Tibial nerve (tissue), 4 donors: Measurements from ENCODE around the gene RELL2. TPM values are rescaled to one million over a fixed set of nuclear protein-coding genes. Genes with fewer than 3 reads are reported as not detected.
A peak's percentile ranks its signal among the peaks of the same experiment; 100 is the strongest.

Source experiments
- DNase-seq, 2 donors: peaks; one replicate each; pipeline ENCODE4 v3.0.0-alpha.2; 2019; ENCODE audit warnings: low spot score in 2 of 2
- H3K27ac ChIP-seq, 4 donors: fragments of 200-600 bp; sonication (generic) in 3 of 4; one replicate each; pipeline ENCODE4 v1.5.1; 2017 to 2019; ENCODE audit warnings: mild to moderate bottlenecking in 1 of 4
- H3K27me3 ChIP-seq, 2 donors: fragments of 200-600 bp; sonication (generic) in 1 of 2; one replicate each; pipeline versions ENCODE4 v1.5.1 to v1.6.0; 2017 to 2019
- H3K36me3 ChIP-seq, 3 donors: fragments of 200-600 bp; sonication (generic); one replicate each; pipeline ENCODE4 v1.5.1; 2018 to 2019
- H3K4me1 ChIP-seq, 4 donors: fragments of 200-600 bp; sonication (generic) in 3 of 4; one replicate each; pipeline ENCODE4 v1.5.1; 2017 to 2019
- H3K4me3 ChIP-seq, 4 donors: fragments of 200-600 bp; sonication (generic) in 3 of 4; one replicate each; pipeline ENCODE4 v1.5.1; 2017 to 2019; ENCODE audit warnings: mild to moderate bottlenecking in 1 of 4, moderate library complexity in 1 of 4
- H3K9me3 ChIP-seq, 4 donors: fragments of 200-600 bp; sonication (generic) in 3 of 4; one replicate each; pipeline ENCODE4 v1.5.1; 2017 to 2019
- CTCF ChIP-seq, 5 experiments: fragments of 200-600 bp in 3 of 5; fragments of 450-650 bp in 2 of 5; sonication (generic) in 3 of 5; IDR thresholded peaks; one replicate each; pipeline ENCODE4 v1.5.1; 2016 to 2019; ENCODE audit warnings: antibody characterized with exemption in 5 of 5, mild to moderate bottlenecking in 3 of 5, moderate library complexity in 2 of 5
- EP300 ChIP-seq, 2 donors: sonication (generic); formaldehyde crosslinking; IDR thresholded peaks; one replicate each; pipeline ENCODE4 v1.6.1; 2017; ENCODE audit warnings: antibody characterized with exemption in 2 of 2, mild to moderate bottlenecking in 1 of 2
- POLR2A ChIP-seq, 2 donors: fragments of 450-650 bp; IDR thresholded peaks; one replicate each; pipeline ENCODE4 v1.6.1; 2017; ENCODE audit warnings: antibody characterized with exemption in 2 of 2, mild to moderate bottlenecking in 2 of 2, moderate library complexity in 2 of 2
- WGBS, 2 donors: methylation state at CpG; one replicate each; pipeline ENCODE4 v1.1.5; 2018; 5-methylcytosine and 5-hydroxymethylcytosine counted together
- total RNA-seq, 4 donors: library from RNA; depleted of rRNA; stranded (reverse); fragments of >200 nt; gene quantifications; one replicate each; pipeline ENCODE4 v1.1.0, GENCODE V29; 2016

Gene RELL2
- total RNA-seq, 4 donors from 2014 or later: 2.0 to 8.7 (median 4.1) TPM

- Histone ChIP-seq H3K4me3 (peak within 1 kb of the TSS; percentile 79 to 98 (median 90)), H3K27ac (peak within 1 kb of the TSS; percentile 88 to 97 (median 94)), H3K4me1 (peaks cover 0 to 49% (median 16%) of the 10 kb centered on the region in 4 donors), H3K27me3 (no peaks in the 10 kb centered on the region), H3K9me3 (no peaks in the 10 kb centered on the region), H3K36me3 (peaks cover 0 to 40% (median 4%) of the 10 kb centered on the region in 3 donors)
- WGBS, 2 donors: 2 to 8% methylated on average over 10 to 50 of the region's 70 CpGs
- TF ChIP-seq EP300 (IDR thresholded peaks at IDR 0.05) (peak; percentile 69 to 80), POLR2A (IDR thresholded peaks at IDR 0.05) (peak; percentile 69 to 88), CTCF (IDR thresholded peaks at IDR 0.05) (peak; percentile 96 to 100 (median 98))
- peak; percentile 94 to 96 for DNase-seq
Measured at GRCh38 chr5:141618804-141619554, 17.8 kb upstream of the RELL2 start, which contains the start of gene DIAPH1. DIAPH1 (minus strand) TSS chr5:141619000; CDS start chr5:141618914, 86 bp downstream.

- peaks cover 0 to 17% (median 0%) of the 10 kb centered on the region in 4 donors for H3K4me1 ChIP-seq
- TF ChIP-seq CTCF (IDR thresholded peaks at IDR 0.05) (no peak), EP300 (IDR thresholded peaks at IDR 0.05) (no peak), POLR2A (IDR thresholded peaks at IDR 0.05) (no peak)
- no peak overlapping the region for H3K27ac ChIP-seq
- no peaks in the 10 kb centered on the region for H3K27me3 ChIP-seq
- H3K4me3 ChIP-seq: no peak overlapping the region
- H3K9me3 ChIP-seq: no peaks in the 10 kb centered on the region
- peaks cover 0 to 79% (median 15%) of the 10 kb centered on the region in 3 donors for H3K36me3 ChIP-seq
- DNase-seq: no peak
Measured at GRCh38 chr5:141623186-141623585, 13.6 kb upstream of the RELL2 start.

- no peaks in the 10 kb centered on the region for H3K9me3 ChIP-seq
- no peak overlapping the region for H3K4me3 ChIP-seq
- no peaks in the 10 kb centered on the region for H3K27me3 ChIP-seq
- DNase-seq: no peak
- 66 to 71% methylated on average over 5 of the region's 5 CpGs for WGBS, 2 donors
- TF ChIP-seq CTCF (IDR thresholded peaks at IDR 0.05) (no peak), EP300 (IDR thresholded peaks at IDR 0.05) (no peak), POLR2A (IDR thresholded peaks at IDR 0.05) (no peak)
- H3K27ac ChIP-seq: no peak overlapping the region
- peaks cover 0 to 17% (median 0%) of the 10 kb centered on the region in 4 donors for H3K4me1 ChIP-seq
- H3K36me3 ChIP-seq: peaks cover 0 to 84% (median 15%) of the 10 kb centered on the region in 3 donors
Measured at GRCh38 chr5:141623611-141624010, 13.2 kb upstream of the RELL2 start.

GRCh38 chr5:141628175-141628788, 8.5 kb upstream of the RELL2 start:
- DNase-seq: no peak
- no peak overlapping the region for H3K4me3 ChIP-seq
- peaks cover 0 to 8% (median 0%) of the 10 kb centered on the region in 4 donors for H3K4me1 ChIP-seq
- H3K27ac ChIP-seq: no peak overlapping the region
- no peak for TF ChIP-seq CTCF (IDR thresholded peaks at IDR 0.05)
- no peak for TF ChIP-seq EP300 (IDR thresholded peaks at IDR 0.05)
- no peak for TF ChIP-seq POLR2A (IDR thresholded peaks at IDR 0.05)
- 91% methylated on average over 6 of the region's 6 CpGs for WGBS, 2 donors
- H3K27me3 ChIP-seq: no peaks in the 10 kb centered on the region
- no peaks in the 10 kb centered on the region for H3K9me3 ChIP-seq
- H3K36me3 ChIP-seq: peaks cover 0 to 73% (median 12%) of the 10 kb centered on the region in 3 donors
